NB4 (cell line): ENCODE results near the gene KLF2.
"Not testable (repeated sequence)": the region's sequence is repeated elsewhere in the genome, so short reads cannot be mapped to it uniquely, and the experiment has no call there.

Experiments used
- CTCF ChIP-seq: IDR thresholded peaks from one replicate; pipeline ENCODE4 v1.5.1; 2012; ENCODE audit warnings: low read depth, low read length
- POLR2A ChIP-seq: IDR thresholded peaks from 2 replicates; pipeline ENCODE4 v1.6.1; 2011; ENCODE audit warnings: mild to moderate bottlenecking; ENCODE audit not compliant: insufficient read length; ENCODE audit errors: extremely low read depth
- TF ChIP-seq, protein P1 (sequence below): IDR thresholded peaks from 2 replicates; pipeline ENCODE4 v1.6.1; 2011; ENCODE audit warnings: low read depth, low read length

GRCh38 chr19:16305060-16305459, 19.6 kb upstream of the KLF2 start:
- TF ChIP-seq CTCF, POLR2A: not testable (repeated sequence)
- TF ChIP-seq, protein P1, sequence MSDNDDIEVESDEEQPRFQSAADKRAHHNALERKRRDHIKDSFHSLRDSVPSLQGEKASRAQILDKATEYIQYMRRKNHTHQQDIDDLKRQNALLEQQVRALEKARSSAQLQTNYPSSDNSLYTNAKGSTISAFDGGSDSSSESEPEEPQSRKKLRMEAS: not testable (repeated sequence)
